ENCODE data around the gene BBX.
A peak's percentile ranks its signal among the peaks of the same experiment; 100 is the strongest.

BBX gene

GRCh38 chr3:107850681-107851080, 327.9 kb downstream of the BBX start:
- no peak for TF ChIP-seq CTCF (IDR thresholded peaks at IDR 0.05; ENCODE audit: low read depth, low read length, missing control alignments)
- H3K4me3 ChIP-seq (replicated peaks; ENCODE audit: low read depth, low read length) = no peak overlapping the region
- DNase-seq (ENCODE audit: extremely low read depth, low read depth) = no peak

- no peak for TF ChIP-seq CTCF (IDR thresholded peaks at IDR 0.05; ENCODE audit: low read depth, low read length, missing control alignments)
- no peak for DNase-seq (ENCODE audit: extremely low read depth, low read depth)
- H3K4me3 ChIP-seq (replicated peaks; ENCODE audit: low read depth, low read length) = no peak overlapping the region
Measured at GRCh38 chr3:107853821-107854220, 331.1 kb downstream of the BBX start.

GRCh38 chr3:107854733-107855132, 332.0 kb downstream of the BBX start:
- TF ChIP-seq CTCF (IDR thresholded peaks at IDR 0.05; ENCODE audit: low read depth, low read length, missing control alignments) = no peak
- no peak for DNase-seq (ENCODE audit: extremely low read depth, low read depth)
- no peak overlapping the region for H3K4me3 ChIP-seq (replicated peaks; ENCODE audit: low read depth, low read length)

- peak; percentile 5 for TF ChIP-seq CTCF (IDR thresholded peaks at IDR 0.05; ENCODE audit: low read depth, low read length, missing control alignments)
- H3K4me3 ChIP-seq (replicated peaks; ENCODE audit: low read depth, low read length) = no peak overlapping the region
- peak; percentile 6 for DNase-seq (ENCODE audit: extremely low read depth, low read depth)
Measured at GRCh38 chr3:107855710-107856109, 332.9 kb downstream of the BBX start.

- H3K4me3 ChIP-seq (replicated peaks; ENCODE audit: low read depth, low read length) = no peak overlapping the region
- no peak for TF ChIP-seq CTCF (IDR thresholded peaks at IDR 0.05; ENCODE audit: low read depth, low read length, missing control alignments)
- no peak for DNase-seq (ENCODE audit: extremely low read depth, low read depth)
Measured at GRCh38 chr3:107857854-107858253, 335.1 kb downstream of the BBX start.

GRCh38 chr3:107858876-107859275, 336.1 kb downstream of the BBX start:
- DNase-seq (ENCODE audit: extremely low read depth, low read depth) = no peak
- TF ChIP-seq CTCF (IDR thresholded peaks at IDR 0.05; ENCODE audit: low read depth, low read length, missing control alignments) = no peak
- no peak overlapping the region for H3K4me3 ChIP-seq (replicated peaks; ENCODE audit: low read depth, low read length)
